Trophoblast cell (in vitro differentiated cells and primary cell): ENCODE measurements around the gene EGFL7.
"Not testable (repeated sequence)": the region's sequence is repeated elsewhere in the genome, so short reads cannot be mapped to it uniquely, and the experiment has no call there.

Experiments
- DNase-seq, 2 donors: peaks; one replicate each; pipeline ENCODE4 v3.0.0-alpha.2; 2016
- H2AFZ ChIP-seq: 2 replicates; pipeline ENCODE4 v1.6.1; 2013; ENCODE audit warnings: low read length, moderate library complexity, mild to moderate bottlenecking; ENCODE audit not compliant: insufficient read depth, poor library complexity
- H2AK5ac ChIP-seq: 2 replicates; pipeline ENCODE4 v1.6.1; 2013; ENCODE audit warnings: mild to moderate bottlenecking, low read length
- H2BK120ac ChIP-seq: 2 replicates; pipeline ENCODE4 v1.6.1; 2013; ENCODE audit warnings: low read length, mild to moderate bottlenecking, moderate library complexity; ENCODE audit not compliant: insufficient read depth, poor library complexity
- H2BK12ac ChIP-seq: 2 replicates; pipeline ENCODE4 v1.6.1; 2013; ENCODE audit warnings: mild to moderate bottlenecking, low read length, moderate library complexity
- H2BK5ac ChIP-seq: 2 replicates; pipeline ENCODE4 v1.6.1; 2013; ENCODE audit warnings: low read length, low read depth, moderate library complexity, mild to moderate bottlenecking; ENCODE audit not compliant: poor library complexity
- H3K14ac ChIP-seq: 2 replicates; pipeline ENCODE4 v1.6.1; 2013; ENCODE audit warnings: mild to moderate bottlenecking, low read length
- H3K18ac ChIP-seq: 2 replicates; pipeline ENCODE4 v1.6.1; 2013; ENCODE audit warnings: mild to moderate bottlenecking, low read length
- H3K23ac ChIP-seq: 2 replicates; pipeline ENCODE4 v1.6.1; 2013; ENCODE audit warnings: low read length
- H3K27ac ChIP-seq: 2 replicates; pipeline ENCODE4 v1.5.1; 2013; ENCODE audit warnings: low read depth, mild to moderate bottlenecking, inconsistent platforms, low read length, moderate library complexity
- H3K27me3 ChIP-seq: 2 replicates; pipeline ENCODE4 v1.6.1; 2013; ENCODE audit warnings: inconsistent platforms, mild to moderate bottlenecking, low read length, moderate library complexity; ENCODE audit not compliant: insufficient read depth
- H3K36me3 ChIP-seq, 2 experiments: 1 replicate in 1 of 2; 2 replicates in 1 of 2; pipeline ENCODE4 v1.6.1; 2013; ENCODE audit warnings: low read length in 2 of 2, mild to moderate bottlenecking in 2 of 2, moderate library complexity in 1 of 2; ENCODE audit not compliant: insufficient read depth in 2 of 2, control insufficient read depth in 1 of 2
- H3K4ac ChIP-seq: 2 replicates; pipeline ENCODE4 v1.6.1; 2013; ENCODE audit warnings: low read depth, mild to moderate bottlenecking, low read length, moderate library complexity
- H3K4me1 ChIP-seq, 2 experiments: 1 replicate in 1 of 2; 2 replicates in 1 of 2; pipeline ENCODE4 v1.6.1; 2013; ENCODE audit warnings: low read length in 2 of 2, mild to moderate bottlenecking in 2 of 2, moderate library complexity in 1 of 2; ENCODE audit not compliant: insufficient read depth in 2 of 2, control insufficient read depth in 1 of 2
- H3K4me2 ChIP-seq: 2 replicates; pipeline ENCODE4 v1.6.1; 2013; ENCODE audit warnings: inconsistent platforms, mild to moderate bottlenecking, low read length, moderate library complexity
- H3K4me3 ChIP-seq: 2 replicates; pipeline ENCODE4 v1.5.1; 2013; ENCODE audit warnings: mild to moderate bottlenecking, low read depth, low read length, inconsistent platforms
- H3K79me1 ChIP-seq: one replicate; pipeline ENCODE4 v1.6.1; 2013; ENCODE audit warnings: low read length
- H3K79me2 ChIP-seq: 2 replicates; pipeline ENCODE4 v1.6.1; 2013; ENCODE audit warnings: low read length, mild to moderate bottlenecking; ENCODE audit not compliant: control insufficient read depth, insufficient read depth, poor library complexity
- H3K9ac ChIP-seq: 2 replicates; pipeline ENCODE4 v1.6.1; 2013; ENCODE audit warnings: mild to moderate bottlenecking, low read length
- H3K9me3 ChIP-seq: 2 replicates; pipeline ENCODE4 v1.6.1; 2013; ENCODE audit warnings: low read depth, mild to moderate bottlenecking, control low read depth, inconsistent platforms, low read length; ENCODE audit not compliant: insufficient read depth
- H4K12ac ChIP-seq: 2 replicates; pipeline ENCODE4 v1.6.1; 2013; ENCODE audit warnings: low read depth, mild to moderate bottlenecking, low read length, moderate library complexity
- H4K8ac ChIP-seq: 2 replicates; pipeline ENCODE4 v1.6.1; 2013; ENCODE audit warnings: low read depth, mild to moderate bottlenecking, low read length, moderate library complexity
- H4K91ac ChIP-seq: one replicate; pipeline ENCODE4 v1.6.1; 2013; ENCODE audit warnings: low read depth, mild to moderate bottlenecking, low read length, moderate library complexity
- WGBS: extraction: QIAGEN DNeasy Blood & Tissue Kit; methylation state at CpG from one replicate; pipeline ENCODE4 v1.1.7; 2013; ENCODE audit warnings: missing lambda C conversion rate; ENCODE audit not compliant: insufficient read length, insufficient coverage; ENCODE audit errors: extremely low coverage; 5-methylcytosine and 5-hydroxymethylcytosine counted together

EGFL7 gene

GRCh38 chr9:136701668-136702053 is 38.9 kb downstream of the EGFL7 start:
- H4K91ac ChIP-seq = no peak overlapping the region
- no peak overlapping the region for H3K4ac ChIP-seq
- H3K4me3 ChIP-seq = no peak overlapping the region
- no peaks in the 10 kb centered on the region for H3K27me3 ChIP-seq
- no peak overlapping the region for H3K4me2 ChIP-seq
- no peak overlapping the region for H3K14ac ChIP-seq
- H2AK5ac ChIP-seq = no peak overlapping the region
- H3K36me3 ChIP-seq = no peaks in the 10 kb centered on the region
- no peak overlapping the region for H3K23ac ChIP-seq
- no peak overlapping the region for H3K9ac ChIP-seq
- no peaks in the 10 kb centered on the region for H3K79me1 ChIP-seq
- no peak overlapping the region for H2BK12ac ChIP-seq
- peaks cover 0 to 8% of the 10 kb centered on the region in 2 experiments for H3K4me1 ChIP-seq
- no peak overlapping the region for H4K12ac ChIP-seq
- H2AFZ ChIP-seq = no peak overlapping the region
- no peak overlapping the region for H4K8ac ChIP-seq
- H2BK120ac ChIP-seq = no peak overlapping the region
- H3K18ac ChIP-seq = no peak overlapping the region
- peaks cover 3% of the 10 kb centered on the region for H3K9me3 ChIP-seq
- no peak overlapping the region for H2BK5ac ChIP-seq
- DNase-seq = no peak
- no peak overlapping the region for H3K27ac ChIP-seq
- WGBS = no CpG with 5 or more reads among the region's 10 CpGs
- H3K79me2 ChIP-seq = no peaks in the 10 kb centered on the region

- Histone ChIP-seq H2BK12ac (no peak overlapping the region), H2AFZ (no peak overlapping the region), H2AK5ac (no peak overlapping the region), H3K9me3 (no peaks in the 10 kb centered on the region), H3K4me2 (no peak overlapping the region), H3K18ac (no peak overlapping the region), H3K27me3 (no peaks in the 10 kb centered on the region), H4K8ac (no peak overlapping the region), H3K4me1 (peaks cover 0 to 5% of the 10 kb centered on the region in 2 experiments), H3K14ac (no peak overlapping the region), H2BK120ac (no peak overlapping the region), H3K4ac (no peak overlapping the region), H4K91ac (no peak overlapping the region), H3K36me3 (no peaks in the 10 kb centered on the region), H3K4me3 (no peak overlapping the region), H3K27ac (no peak overlapping the region), H4K12ac (no peak overlapping the region), H3K23ac (no peak overlapping the region), H3K79me1 (no peaks in the 10 kb centered on the region), H3K9ac (no peak overlapping the region), H2BK5ac (no peak overlapping the region), H3K79me2 (no peaks in the 10 kb centered on the region)
- no peak for DNase-seq
- no CpG with 5 or more reads among the region's 12 CpGs for WGBS
Measured at GRCh38 chr9:136703276-136703860, 40.7 kb downstream of the EGFL7 start.

- not testable (repeated sequence) for H3K79me1 ChIP-seq, H3K4me2 ChIP-seq, H3K18ac ChIP-seq, H2BK120ac ChIP-seq, H3K4me1 ChIP-seq, H3K9me3 ChIP-seq, H3K4me3 ChIP-seq, H3K4ac ChIP-seq, H3K79me2 ChIP-seq, H3K23ac ChIP-seq, H3K27me3 ChIP-seq, H2AK5ac ChIP-seq, H3K14ac ChIP-seq, H3K27ac ChIP-seq, H3K36me3 ChIP-seq, H4K8ac ChIP-seq, H2BK5ac ChIP-seq, H2BK12ac ChIP-seq, H4K91ac ChIP-seq, H3K9ac ChIP-seq, DNase-seq, H4K12ac ChIP-seq, H2AFZ ChIP-seq
- WGBS = no CpG with 5 or more reads among the region's 8 CpGs
Measured at GRCh38 chr9:136704741-136705140, 42.0 kb downstream of the EGFL7 start.

- Histone ChIP-seq H3K4me3 (no peak overlapping the region), H3K79me2 (no peaks in the 10 kb centered on the region), H3K4me1 (peaks cover 0 to 5% of the 10 kb centered on the region in 2 experiments), H2AK5ac (no peak overlapping the region), H3K14ac (no peak overlapping the region), H2BK5ac (no peak overlapping the region), H4K8ac (no peak overlapping the region), H3K27ac (no peak overlapping the region), H3K79me1 (no peaks in the 10 kb centered on the region), H3K18ac (no peak overlapping the region), H3K27me3 (no peaks in the 10 kb centered on the region), H3K9me3 (no peaks in the 10 kb centered on the region), H2BK12ac (no peak overlapping the region), H2BK120ac (no peak overlapping the region), H3K4ac (no peak overlapping the region), H4K91ac (no peak overlapping the region), H3K4me2 (no peak overlapping the region), H2AFZ (no peak overlapping the region), H3K9ac (no peak overlapping the region), H3K36me3 (no peaks in the 10 kb centered on the region), H4K12ac (no peak overlapping the region), H3K23ac (no peak overlapping the region)
- WGBS = no CpG with 5 or more reads among the region's 7 CpGs
- DNase-seq = no peak
Measured at GRCh38 chr9:136705564-136705963, 42.8 kb downstream of the EGFL7 start.
